Caco-2 (cell line): Measurements from ENCODE around the gene DNHD1. TPM values are rescaled to one million over a fixed set of nuclear protein-coding genes. Genes with fewer than 3 reads are reported as not detected.

ENCODE experiments used
- BruUV-seq: library from RNA; stranded (reverse); fragments of 400-500 nt; replicated peaks from 2 replicates; lab custom pipeline; 2021; lab: Mats Ljungman, UMichigan
- CTCF ChIA-PET: fragments of 300-600 bp; sonication (Branson Sonifier 250); formaldehyde crosslinking; loops from one replicate; lab custom pipeline; 2022; ENCODE audit warnings: antibody characterized with exemption; lab: Charles Lee
- POLR2A ChIA-PET: fragments of 300-600 bp; sonication (Branson Sonifier 250); formaldehyde crosslinking; loops from one replicate; lab custom pipeline; 2022; ENCODE audit warnings: antibody characterized with exemption; lab: Charles Lee
- DNase-seq, 2 experiments: peaks; one replicate each; pipeline versions ENCODE4 v3.0.0 to v3.0.0-alpha.2; 2020 to 2022
- H3K27me3 ChIP-seq: replicated peaks from 2 replicates; pipeline ENCODE4 v1.6.0; 2011; ENCODE audit warnings: low read length; ENCODE audit not compliant: control insufficient read depth, insufficient read depth
- H3K36me3 ChIP-seq: 2 replicates; pipeline ENCODE4 v1.5.1; 2011; ENCODE audit warnings: low read length; ENCODE audit not compliant: control insufficient read depth, insufficient read depth
- H3K4me1 ChIP-seq: fragments of 250-450 bp; sonication (Bioruptor Pico); 2 replicates; pipeline ENCODE4 v1.5.1; 2020; ENCODE audit warnings: mild to moderate bottlenecking
- H3K4me3 ChIP-seq: 2 replicates; pipeline ENCODE4 v1.5.1; 2011; ENCODE audit warnings: low read depth, mild to moderate bottlenecking, control low read depth, low read length
- H3K9me3 ChIP-seq: fragments of 250-450 bp; sonication (Bioruptor Pico); 2 replicates; pipeline ENCODE4 v1.5.1; 2020; ENCODE audit warnings: mild to moderate bottlenecking, moderate library complexity
- H3K27ac Mint-ChIP-seq: one replicate; pipeline ENCODE4 v1.8.0; 2022; ENCODE audit warnings: mixed read lengths; ENCODE audit not compliant: unreplicated experiment
- H3K27me3 Mint-ChIP-seq: one replicate; pipeline ENCODE4 v1.8.0; 2022; ENCODE audit warnings: mixed read lengths; ENCODE audit not compliant: insufficient read depth, unreplicated experiment
- H3K36me3 Mint-ChIP-seq: one replicate; pipeline ENCODE4 v1.8.0; 2022; ENCODE audit warnings: mild to moderate bottlenecking, mixed read lengths; ENCODE audit not compliant: insufficient read depth, unreplicated experiment
- H3K4me1 Mint-ChIP-seq: one replicate; pipeline ENCODE4 v1.8.0; 2022; ENCODE audit warnings: low read depth, mixed read lengths; ENCODE audit not compliant: unreplicated experiment
- H3K4me3 Mint-ChIP-seq: one replicate; pipeline ENCODE4 v1.8.0; 2022; ENCODE audit warnings: mild to moderate bottlenecking, moderate library complexity, mixed read lengths; ENCODE audit not compliant: unreplicated experiment
- H3K9me3 Mint-ChIP-seq: one replicate; pipeline ENCODE4 v1.8.0; 2022; ENCODE audit warnings: mixed read lengths; ENCODE audit not compliant: unreplicated experiment
- CTCF ChIP-seq, 2 experiments: fragments of 200-600 bp in 1 of 2; IDR thresholded peaks; 1 replicate in 1 of 2; 2 replicates in 1 of 2; pipeline versions ENCODE4 v1.5.1 to v1.8.0; 2011 to 2022; ENCODE audit warnings: antibody characterized with exemption in 1 of 2, control low read depth in 1 of 2, inconsistent platforms in 1 of 2, low read depth in 1 of 2, low read length in 1 of 2, mild to moderate bottlenecking in 1 of 2, moderate library complexity in 1 of 2; ENCODE audit not compliant: insufficient read depth in 1 of 2, severe bottlenecking in 1 of 2, unreplicated experiment in 1 of 2
- intact Hi-C: fragments of 100-400 bp; cut with micrococcal nuclease; formaldehyde crosslinking; loops from one replicate; pipeline ENCODE4 v1.10.0; 2022; ENCODE audit not compliant: unreplicated experiment
- total RNA-seq: library from RNA; stranded (reverse); gene quantifications from 2 replicates; pipeline ENCODE4 v1.2.3, GENCODE V29; 2022

Gene DNHD1
- total RNA-seq, 1 experiment from 2014 or later: 5.7 TPM

GRCh38 chr11:6526411-6527135, 29.5 kb downstream of the DNHD1 start:
- no peak overlapping the region for H3K4me3 Mint-ChIP-seq
- CTCF ChIA-PET: no interaction called here
- H3K4me1 Mint-ChIP-seq: peaks cover 7% of the 10 kb centered on the region
- Histone ChIP-seq H3K9me3 (no peaks in the 10 kb centered on the region), H3K36me3 (no peaks in the 10 kb centered on the region), H3K4me3 (no peak overlapping the region), H3K27me3 (no peaks in the 10 kb centered on the region), H3K4me1 (no peaks in the 10 kb centered on the region)
- POLR2A ChIA-PET: no interaction called here
- peaks cover 6% of the 10 kb centered on the region for H3K36me3 Mint-ChIP-seq
- TF ChIP-seq CTCF (IDR thresholded peaks at IDR 0.05; ENCODE audit: insufficient read depth in 1 of 2, low read depth in 1 of 2, low read length in 1 of 2, severe bottlenecking in 1 of 2, unreplicated experiment in 1 of 2): no peak
- BruUV-seq: no TSS peak
- no peak overlapping the region for H3K27ac Mint-ChIP-seq
- no peaks in the 10 kb centered on the region for H3K9me3 Mint-ChIP-seq
- no peaks in the 10 kb centered on the region for H3K27me3 Mint-ChIP-seq
- intact Hi-C loops: no loop called here
- no peak for DNase-seq

- no TSS peak for BruUV-seq
- intact Hi-C loops: no loop called here
- CTCF ChIA-PET: interaction anchor here (0.5 to 0.9 kb wide), 2 partner anchors 127 to 177 kb away, joined by 3 read pairs; no protein-coding TSS in a partner anchor
Observed at GRCh38 chr11:6529266-6529665, 32.2 kb downstream of the DNHD1 start.

GRCh38 chr11:6530848-6531247, 33.8 kb downstream of the DNHD1 start:
- peaks cover 6% of the 10 kb centered on the region for H3K36me3 Mint-ChIP-seq
- peaks cover 2% of the 10 kb centered on the region for H3K4me1 Mint-ChIP-seq
- no peak overlapping the region for H3K27ac Mint-ChIP-seq
- H3K4me3 ChIP-seq: no peak overlapping the region
- H3K4me1 ChIP-seq: no peaks in the 10 kb centered on the region
- POLR2A ChIA-PET: interaction anchor here (0.7 kb wide), 1 partner anchor 152 kb away, joined by 3 read pairs; the partner anchor contains the start of gene MRPL17
- DNase-seq: no peak
- H3K4me3 Mint-ChIP-seq: no peak overlapping the region
- H3K9me3 ChIP-seq: no peaks in the 10 kb centered on the region
- no TSS peak for BruUV-seq
- H3K36me3 ChIP-seq: no peaks in the 10 kb centered on the region
- no peaks in the 10 kb centered on the region for H3K9me3 Mint-ChIP-seq
- CTCF ChIA-PET: interaction anchor here (0.6 to 2.1 kb wide), 22 partner anchors 10 to 625 kb away, joined by 3 to 26 read pairs (median 4); partner anchors contain the start of genes APBB1, MRPL17, TAF10 and TPP1
- no peaks in the 10 kb centered on the region for H3K27me3 ChIP-seq
- intact Hi-C loops: loop anchor here (1.0 to 5.0 kb wide), 5 partner anchors 73 to 226 kb away; partner anchors contain the start of gene MRPL17
- no peaks in the 10 kb centered on the region for H3K27me3 Mint-ChIP-seq
- no peak for TF ChIP-seq CTCF (IDR thresholded peaks at IDR 0.05; ENCODE audit: insufficient read depth in 1 of 2, low read depth in 1 of 2, low read length in 1 of 2, severe bottlenecking in 1 of 2, unreplicated experiment in 1 of 2)

More at GRCh38 chr11:6529266-6529665, 32.2 kb downstream of the DNHD1 start:
- H3K4me3 ChIP-seq: no peak overlapping the region
- peaks cover 6% of the 10 kb centered on the region for H3K36me3 Mint-ChIP-seq
- H3K27ac Mint-ChIP-seq: no peak overlapping the region
- H3K4me3 Mint-ChIP-seq: no peak overlapping the region
- no peaks in the 10 kb centered on the region for H3K4me1 ChIP-seq
- no peaks in the 10 kb centered on the region for H3K36me3 ChIP-seq
- TF ChIP-seq CTCF (IDR thresholded peaks at IDR 0.05; ENCODE audit: insufficient read depth in 1 of 2, low read depth in 1 of 2, low read length in 1 of 2, severe bottlenecking in 1 of 2, unreplicated experiment in 1 of 2): no peak
- H3K9me3 Mint-ChIP-seq: no peaks in the 10 kb centered on the region
- no peaks in the 10 kb centered on the region for H3K4me1 Mint-ChIP-seq
- no peaks in the 10 kb centered on the region for H3K9me3 ChIP-seq
- no peaks in the 10 kb centered on the region for H3K27me3 ChIP-seq
- DNase-seq: no peak
- POLR2A ChIA-PET: no interaction called here
- H3K27me3 Mint-ChIP-seq: no peaks in the 10 kb centered on the region
